NCI-H2107 treated with DMSO at 0.1 percent for 48 hours (cell line): ENCODE measurements around the gene CFAP141.

ENCODE experiments used
- DNase-seq: peaks from one replicate; lab custom pipeline; 2025; ENCODE audit not compliant: unreplicated experiment; lab: John Stamatoyannopoulos, UW

Gene CFAP141

GRCh38 chr1:154171880-154172279 is 34.3 kb downstream of the CFAP141 start:
- no peak for DNase-seq

- no peak for DNase-seq
These were observed 34.9 kb downstream of the CFAP141 start for GRCh38 chr1:154171223-154171583.

DNA sequence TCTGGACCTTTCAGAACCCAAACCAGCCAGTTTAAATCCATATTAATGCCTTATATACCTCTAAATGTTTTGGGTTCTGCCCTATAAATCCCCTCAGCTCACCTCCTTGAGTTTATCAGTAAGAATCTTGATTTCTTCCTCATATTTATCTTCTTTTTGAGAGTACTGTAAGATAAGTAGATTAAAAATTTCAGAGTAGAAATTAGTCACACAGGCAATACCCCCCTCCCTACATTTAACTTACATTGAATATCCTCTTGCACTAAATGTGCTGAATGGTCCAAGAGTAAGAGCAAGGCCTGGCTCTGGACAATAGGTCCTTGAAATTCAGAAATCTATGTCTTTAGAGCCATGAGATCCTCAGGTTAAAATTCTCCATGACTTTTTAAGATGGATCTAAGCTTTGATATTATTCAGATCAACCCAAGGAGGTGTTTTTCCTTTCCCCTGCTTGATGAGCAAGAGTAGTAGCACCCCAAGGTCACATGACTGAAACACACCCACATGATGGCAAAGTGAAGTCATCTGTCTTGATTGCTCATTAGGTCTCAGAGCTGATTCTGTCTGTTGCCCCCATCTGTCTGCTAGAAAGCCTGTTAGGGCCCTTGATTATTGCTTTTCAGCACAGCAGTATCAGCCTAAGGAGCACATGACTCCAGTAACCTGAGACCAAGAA is 35.4 kb downstream of the CFAP141 start:
- no peak for DNase-seq

DNA sequence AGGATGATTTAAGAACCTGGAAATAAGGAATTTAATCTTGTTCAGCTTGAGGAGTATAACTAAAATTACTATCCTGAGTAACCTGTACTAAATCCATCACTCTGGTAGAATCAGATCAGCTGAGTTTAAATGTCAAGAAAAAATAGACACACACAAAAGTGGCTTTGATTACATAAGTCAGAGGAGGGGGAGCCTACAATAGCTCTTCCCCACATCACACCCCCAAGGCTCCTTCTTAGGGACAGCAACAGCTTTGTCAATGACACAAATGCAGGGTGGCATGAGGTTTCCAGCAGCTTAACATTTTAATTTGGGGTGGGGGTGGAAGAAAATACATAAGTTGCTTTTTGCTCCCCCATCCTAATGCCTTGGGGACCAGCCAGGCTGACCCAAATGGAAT is 38.7 kb downstream of the CFAP141 start:
- no peak for DNase-seq

DNA sequence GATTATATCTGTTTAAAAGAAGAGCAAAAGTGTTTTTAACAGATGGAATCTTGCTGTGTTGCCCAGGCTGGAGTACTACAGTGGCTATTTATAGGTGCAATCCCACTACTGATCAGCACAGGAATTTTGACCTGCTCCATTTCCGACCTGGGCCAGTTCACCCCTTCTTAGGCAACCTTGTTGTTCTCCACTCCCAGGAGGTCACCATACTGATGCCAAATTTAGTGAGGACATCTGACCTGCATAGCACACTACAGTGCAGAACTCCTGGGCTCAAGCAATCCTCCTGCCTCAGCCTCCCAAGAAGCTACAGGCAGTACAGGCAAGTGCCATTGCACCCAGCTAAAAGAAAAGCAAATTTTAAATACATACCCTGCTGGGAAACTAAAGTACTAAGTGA is 39.9 kb downstream of the CFAP141 start:
- no peak for DNase-seq

- DNase-seq = no peak
These were observed 46.6 kb downstream of the CFAP141 start for GRCh38 chr1:154159554-154159953.

DNA sequence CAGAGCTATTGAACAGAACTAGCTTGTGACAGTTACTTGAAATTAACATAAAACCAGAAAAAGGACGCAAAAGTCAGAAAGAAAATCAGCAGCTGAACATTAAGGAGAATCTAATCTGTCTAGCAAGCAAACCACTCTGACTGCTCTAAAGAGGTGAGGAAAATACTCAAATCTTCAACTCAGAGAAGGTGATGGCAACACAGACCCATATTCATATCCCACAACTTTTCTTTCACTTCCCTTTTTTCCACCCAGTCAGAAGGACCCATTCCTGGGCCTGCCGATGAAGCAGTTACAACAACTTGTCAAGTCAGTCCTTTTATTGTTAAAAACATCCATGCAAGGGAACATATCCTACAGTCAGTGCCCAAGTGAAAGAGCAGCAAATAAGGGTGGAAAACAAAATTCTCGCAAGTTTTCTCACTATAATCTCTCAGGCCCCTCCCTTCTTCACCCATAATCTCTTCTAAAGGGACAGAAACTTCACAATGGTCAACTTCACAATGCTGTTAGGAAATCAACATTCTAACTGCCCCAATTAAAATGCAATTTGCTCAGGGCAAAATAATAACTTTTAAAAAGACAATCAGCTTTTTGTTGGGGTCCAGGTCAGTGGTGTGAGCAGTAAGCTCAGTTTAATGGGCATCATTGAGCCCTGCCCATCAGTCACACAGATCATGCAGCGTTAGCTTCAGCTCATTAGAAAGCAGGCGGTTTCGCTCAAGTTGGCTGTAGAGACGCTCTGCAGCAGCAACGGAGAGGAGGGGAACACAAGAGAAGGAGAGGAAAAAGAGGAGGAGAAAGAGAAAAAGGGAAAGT is 47.6 kb downstream of the CFAP141 start:
- no peak for DNase-seq

- DNase-seq = peak; percentile 54
These were observed 48.4 kb downstream of the CFAP141 start for GRCh38 chr1:154157520-154158306.

DNA sequence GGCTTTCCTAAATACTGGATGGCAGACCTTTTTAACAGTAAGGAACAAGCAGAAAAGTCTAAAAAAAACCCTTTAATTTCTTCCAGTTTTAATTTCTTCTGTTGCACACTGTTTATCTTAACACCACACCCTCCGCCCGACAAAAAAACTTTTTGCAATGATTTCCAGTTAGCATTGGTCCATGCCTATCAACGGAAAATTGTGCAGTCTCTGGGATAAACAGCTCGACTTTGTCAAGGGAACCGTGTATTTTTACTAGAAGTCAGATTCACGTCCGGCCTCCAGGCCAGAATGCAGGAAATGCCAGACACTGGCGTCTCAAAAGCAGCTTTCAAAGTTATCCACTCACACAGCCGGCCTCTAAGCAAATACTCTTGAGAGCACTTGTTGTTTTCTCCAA is 50.9 kb downstream of the CFAP141 start:
- DNase-seq = no peak

DNA sequence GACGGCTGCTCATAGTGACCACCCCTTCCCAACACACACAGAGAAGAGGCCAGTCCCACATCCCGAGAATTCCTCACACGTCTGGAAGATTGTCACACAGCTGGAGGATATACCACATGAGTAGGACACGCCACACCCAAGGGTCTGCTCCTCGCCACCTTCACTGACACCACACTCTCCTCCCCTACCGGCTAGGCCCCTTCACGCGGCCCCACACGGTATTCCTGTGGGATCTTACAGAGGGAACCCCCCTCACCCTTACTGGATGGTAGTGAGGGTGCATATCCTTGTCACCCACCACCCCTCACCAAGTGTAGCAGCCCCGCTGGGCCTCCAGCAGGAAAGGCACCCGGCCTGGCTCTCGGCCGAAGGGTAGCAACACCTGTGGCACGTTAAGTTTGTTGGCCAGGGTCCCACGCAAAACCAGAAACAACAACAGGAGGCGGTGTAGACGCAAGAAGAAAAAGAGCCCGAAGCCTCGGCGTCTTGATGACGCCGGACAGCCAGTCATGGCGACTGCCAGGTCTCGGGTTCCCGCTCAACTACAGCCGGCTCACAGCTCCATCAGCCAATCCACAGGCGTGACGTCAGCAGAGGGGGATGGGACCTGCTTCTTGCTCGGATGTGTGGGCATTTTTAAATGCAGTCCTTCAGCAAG is 51.5 kb downstream of the CFAP141 start, which contains the start of gene NUP210L:
Gene NUP210L, minus strand, starts transcription at position 540 of the 658 bp plus-strand sequence.
- DNase-seq = no peak

GRCh38 chr1:154154053-154154452 is 52.1 kb downstream of the CFAP141 start:
- DNase-seq = no peak

GRCh38 chr1:154151311-154151710 is 54.8 kb downstream of the CFAP141 start:
- no peak for DNase-seq
